ENCODE data around the gene NAV2.

The NAV2 gene

DNA sequence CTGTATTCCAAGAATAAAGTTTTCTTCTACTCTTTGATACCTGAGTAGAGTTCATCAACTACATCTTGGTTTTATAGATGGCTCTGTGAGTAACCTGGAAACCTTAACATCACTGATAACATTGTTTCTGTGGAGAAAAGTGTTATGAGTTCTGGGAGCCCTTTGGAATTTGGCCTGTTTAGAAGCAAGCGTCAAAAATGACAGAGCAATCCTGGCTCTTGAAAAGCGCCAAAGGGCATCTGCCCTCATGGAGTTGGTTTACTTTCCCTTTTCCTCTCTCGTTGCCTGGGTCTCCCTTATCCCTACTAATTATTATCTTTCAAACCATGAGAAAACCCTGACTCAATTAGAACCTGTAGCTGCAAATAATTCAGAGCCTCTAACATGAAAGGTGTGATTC lies 307.6 kb downstream of the NAV2 start:
- no peak for DNase-seq
- in situ Hi-C loops (cut with HindIII; ENCODE audit: low pct_ligation_motif_present, low pct_unique_long_range_greater_than_20kb, low sequenced_read_pairs) = no loop called here

DNA sequence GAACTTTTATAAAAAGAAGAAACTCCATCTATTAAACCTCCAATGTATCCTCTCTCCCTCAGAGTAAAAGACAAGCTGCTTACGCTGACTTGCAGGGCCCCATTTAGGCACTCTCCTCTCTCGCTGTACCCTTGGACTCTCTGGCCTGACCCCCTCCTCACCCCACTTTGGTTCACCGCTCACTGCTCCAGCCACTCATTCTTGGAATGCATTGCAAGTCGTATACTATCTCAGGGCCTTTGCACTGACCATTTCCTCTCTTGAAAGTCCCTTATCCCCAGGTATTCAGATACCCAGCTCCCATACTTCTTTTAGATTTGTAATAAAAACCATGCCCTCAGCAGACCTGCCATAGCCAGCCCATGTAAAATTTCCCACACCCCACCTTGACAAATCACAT lies 308.1 kb downstream of the NAV2 start:
- no peak for DNase-seq
- in situ Hi-C loops (cut with HindIII; ENCODE audit: low pct_ligation_motif_present, low pct_unique_long_range_greater_than_20kb, low sequenced_read_pairs) = no loop called here

DNA sequence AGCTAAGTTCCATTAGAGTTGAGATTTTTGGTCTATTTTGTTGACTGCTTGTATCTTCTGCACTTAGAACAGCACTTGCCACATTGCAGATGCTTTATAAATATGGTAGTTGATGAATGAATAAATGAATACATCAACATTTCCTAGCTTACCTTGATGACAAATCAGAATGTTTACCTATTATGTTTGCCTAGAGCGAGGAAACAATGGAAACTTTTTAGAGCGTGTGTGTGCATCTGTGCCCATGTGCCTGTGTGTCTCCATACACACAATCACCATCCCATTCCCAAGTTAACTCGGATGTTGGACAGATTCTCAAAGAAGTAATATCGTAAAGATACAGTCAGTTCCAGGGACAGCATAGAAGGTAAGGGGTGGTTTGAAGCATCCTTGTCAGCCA lies 308.6 kb downstream of the NAV2 start:
- no peak for DNase-seq
- in situ Hi-C loops (cut with HindIII; ENCODE audit: low pct_ligation_motif_present, low pct_unique_long_range_greater_than_20kb, low sequenced_read_pairs) = no loop called here

GRCh38 chr11:20021771-20022362 lies 309.2 kb downstream of the NAV2 start:
- in situ Hi-C loops (cut with HindIII; ENCODE audit: low pct_ligation_motif_present, low pct_unique_long_range_greater_than_20kb, low sequenced_read_pairs) = no loop called here
- no peak for DNase-seq

- in situ Hi-C loops (cut with HindIII; ENCODE audit: low pct_ligation_motif_present, low pct_unique_long_range_greater_than_20kb, low sequenced_read_pairs) = no loop called here
- DNase-seq = no peak
These were observed 309.9 kb downstream of the NAV2 start for GRCh38 chr11:20022363-20023081.

DNA sequence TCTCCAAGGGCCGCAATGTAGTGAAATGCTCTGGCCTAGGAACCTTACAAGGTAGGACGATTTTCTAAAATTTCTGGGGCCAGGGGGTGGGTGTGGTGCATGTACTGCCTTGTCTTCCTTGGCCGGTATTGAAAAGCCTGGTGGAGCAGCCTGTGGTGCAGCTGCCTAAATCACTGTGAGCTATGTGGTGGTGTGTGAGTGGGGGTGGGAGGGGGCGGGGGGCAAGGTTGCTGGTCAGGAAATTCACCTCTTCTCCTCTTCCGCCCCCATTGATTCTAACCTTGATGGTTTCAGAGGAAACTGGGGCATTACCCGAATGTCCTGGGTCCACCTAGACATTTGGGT lies 310.4 kb downstream of the NAV2 start:
- DNase-seq = no peak
- in situ Hi-C loops (cut with HindIII; ENCODE audit: low pct_ligation_motif_present, low pct_unique_long_range_greater_than_20kb, low sequenced_read_pairs) = no loop called here

DNA sequence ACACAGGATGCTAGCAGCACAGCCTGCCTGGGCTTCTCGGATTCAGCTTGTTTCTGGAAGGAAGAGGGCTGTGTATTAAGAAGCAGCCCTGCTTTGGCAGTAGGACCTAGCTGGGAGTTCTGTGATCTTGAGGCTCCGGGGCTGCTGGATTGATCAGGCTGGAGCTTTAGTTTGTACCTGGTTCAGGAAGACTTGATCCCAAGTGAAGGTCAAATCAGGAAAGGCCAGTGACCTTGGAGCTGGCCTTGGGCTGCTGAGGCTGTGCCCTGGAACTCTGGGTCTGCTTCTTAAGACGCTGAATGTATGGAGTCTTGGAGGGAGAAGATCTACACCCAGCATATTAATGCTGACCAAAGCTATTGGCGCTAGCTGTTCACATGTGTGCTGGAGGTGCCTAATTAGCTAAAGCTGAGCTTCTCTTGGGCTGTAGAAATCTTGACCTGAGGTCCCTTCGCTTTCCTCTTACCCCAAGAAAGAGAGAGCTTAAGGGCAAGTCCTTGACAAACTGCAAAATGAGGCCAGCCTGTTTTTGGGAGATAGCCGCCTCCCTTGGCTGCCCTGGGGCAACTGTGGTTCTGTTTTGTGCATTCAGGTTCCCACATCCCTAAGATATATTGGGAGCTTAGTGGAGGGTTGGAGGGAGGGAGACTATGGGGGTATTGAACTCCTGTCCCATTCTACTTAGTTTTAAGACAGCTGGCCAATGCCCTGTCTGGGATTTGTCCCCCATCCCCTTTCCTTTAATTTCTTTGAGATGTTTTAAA lies 311.7 kb downstream of the NAV2 start:
- no peak for DNase-seq
- in situ Hi-C loops (cut with HindIII; ENCODE audit: low pct_ligation_motif_present, low pct_unique_long_range_greater_than_20kb, low sequenced_read_pairs) = no loop called here

GRCh38 chr11:20025332-20025840 lies 312.7 kb downstream of the NAV2 start:
- no peak for DNase-seq
- in situ Hi-C loops (cut with HindIII; ENCODE audit: low pct_ligation_motif_present, low pct_unique_long_range_greater_than_20kb, low sequenced_read_pairs) = no loop called here

DNA sequence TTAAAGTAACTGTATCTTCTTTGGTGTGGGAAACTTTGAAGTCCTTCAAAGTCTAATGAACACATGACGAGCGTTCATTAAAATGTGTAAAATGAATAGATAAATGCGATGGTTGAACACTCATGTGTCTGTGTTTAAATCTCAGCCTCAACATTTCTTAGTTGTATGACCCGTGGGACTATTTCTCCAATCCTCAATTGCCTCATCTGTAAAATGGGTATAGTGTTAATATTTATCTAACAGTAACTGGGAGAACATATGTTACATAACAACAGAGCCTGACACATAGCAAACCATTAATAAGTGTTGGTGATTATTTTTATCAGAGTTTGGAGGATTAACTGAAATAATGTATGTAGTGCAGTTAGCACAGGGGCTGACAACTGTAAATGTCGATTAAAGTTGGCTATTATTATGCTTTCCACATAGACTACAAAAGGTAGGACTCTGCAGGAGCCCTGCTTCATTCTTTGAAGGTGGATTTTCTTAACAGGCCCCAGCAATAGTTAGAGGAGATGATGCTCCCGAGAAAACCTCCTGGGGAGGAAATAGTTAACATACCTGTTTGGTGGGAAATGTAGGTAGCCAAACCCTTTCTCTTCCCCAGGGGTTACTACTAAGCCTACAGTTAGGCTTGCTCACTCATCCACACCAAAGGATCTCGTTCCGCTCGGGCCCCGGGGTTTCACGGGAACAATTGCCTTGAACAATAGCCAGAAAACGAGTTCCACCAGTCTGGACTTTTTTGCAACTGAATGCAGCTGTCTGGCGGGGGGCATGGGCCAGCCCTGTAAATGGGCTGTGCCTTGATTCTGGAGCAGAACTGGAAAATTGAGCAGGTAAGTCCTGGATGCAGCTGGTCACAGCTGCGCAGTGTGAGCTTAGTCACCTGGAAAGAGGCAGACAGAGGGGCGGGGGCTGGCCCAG lies 314.3 kb downstream of the NAV2 start:
- no peak for DNase-seq

DNA sequence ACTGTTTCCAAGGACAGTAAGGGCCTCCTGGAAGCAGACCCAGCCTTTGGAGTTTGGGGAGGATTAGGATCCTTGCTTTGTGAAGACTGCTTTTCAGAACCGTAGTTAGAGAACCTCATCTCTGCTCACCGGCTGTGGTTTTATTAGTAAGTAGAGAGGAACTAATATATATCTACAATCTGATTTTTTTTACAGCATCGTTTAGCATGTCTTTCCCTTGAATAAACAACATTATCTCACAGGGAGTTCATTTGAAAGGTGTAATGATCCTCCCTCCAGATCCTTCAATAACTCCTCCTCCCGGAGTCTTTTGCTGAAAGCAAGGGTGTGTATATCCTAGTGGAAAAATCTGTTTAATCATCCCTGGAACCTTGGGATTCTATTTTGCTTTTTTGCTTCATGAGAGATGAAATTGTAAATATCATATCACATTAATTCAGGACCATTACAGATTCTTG lies 314.9 kb downstream of the NAV2 start:
- no peak for DNase-seq
- in situ Hi-C loops (cut with HindIII; ENCODE audit: low pct_ligation_motif_present, low pct_unique_long_range_greater_than_20kb, low sequenced_read_pairs) = no loop called here

More for the DNA sequence above, 314.3 kb downstream of the NAV2 start:
- in situ Hi-C loops (cut with HindIII; ENCODE audit: low pct_ligation_motif_present, low pct_unique_long_range_greater_than_20kb, low sequenced_read_pairs) = no loop called here

DNA sequence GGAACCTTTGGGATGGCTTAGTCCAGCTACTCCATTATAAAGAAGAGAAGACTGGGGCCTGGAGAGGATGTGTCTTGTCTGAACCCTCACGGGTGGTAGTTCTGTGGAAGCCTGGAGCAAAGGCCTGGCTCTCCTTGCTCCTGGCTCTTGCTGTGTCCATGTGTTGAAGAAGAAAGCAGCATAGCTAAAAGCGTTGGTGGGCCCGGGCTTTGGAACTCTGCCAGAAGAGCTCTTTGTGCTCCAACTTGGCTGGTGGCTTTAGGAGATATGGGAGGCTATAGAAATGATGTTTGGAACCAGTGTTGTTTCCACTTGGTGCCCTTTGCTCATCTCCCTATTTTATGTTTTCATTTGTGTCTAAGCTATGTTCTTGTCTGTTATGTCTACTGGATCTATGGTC lies 316.6 kb downstream of the NAV2 start:
- in situ Hi-C loops (cut with HindIII; ENCODE audit: low pct_ligation_motif_present, low pct_unique_long_range_greater_than_20kb, low sequenced_read_pairs) = no loop called here
- no peak for DNase-seq

- no peak for DNase-seq
- in situ Hi-C loops (cut with HindIII; ENCODE audit: low pct_ligation_motif_present, low pct_unique_long_range_greater_than_20kb, low sequenced_read_pairs) = no loop called here
These were observed 317.8 kb downstream of the NAV2 start for GRCh38 chr11:20030472-20030871.

DNA sequence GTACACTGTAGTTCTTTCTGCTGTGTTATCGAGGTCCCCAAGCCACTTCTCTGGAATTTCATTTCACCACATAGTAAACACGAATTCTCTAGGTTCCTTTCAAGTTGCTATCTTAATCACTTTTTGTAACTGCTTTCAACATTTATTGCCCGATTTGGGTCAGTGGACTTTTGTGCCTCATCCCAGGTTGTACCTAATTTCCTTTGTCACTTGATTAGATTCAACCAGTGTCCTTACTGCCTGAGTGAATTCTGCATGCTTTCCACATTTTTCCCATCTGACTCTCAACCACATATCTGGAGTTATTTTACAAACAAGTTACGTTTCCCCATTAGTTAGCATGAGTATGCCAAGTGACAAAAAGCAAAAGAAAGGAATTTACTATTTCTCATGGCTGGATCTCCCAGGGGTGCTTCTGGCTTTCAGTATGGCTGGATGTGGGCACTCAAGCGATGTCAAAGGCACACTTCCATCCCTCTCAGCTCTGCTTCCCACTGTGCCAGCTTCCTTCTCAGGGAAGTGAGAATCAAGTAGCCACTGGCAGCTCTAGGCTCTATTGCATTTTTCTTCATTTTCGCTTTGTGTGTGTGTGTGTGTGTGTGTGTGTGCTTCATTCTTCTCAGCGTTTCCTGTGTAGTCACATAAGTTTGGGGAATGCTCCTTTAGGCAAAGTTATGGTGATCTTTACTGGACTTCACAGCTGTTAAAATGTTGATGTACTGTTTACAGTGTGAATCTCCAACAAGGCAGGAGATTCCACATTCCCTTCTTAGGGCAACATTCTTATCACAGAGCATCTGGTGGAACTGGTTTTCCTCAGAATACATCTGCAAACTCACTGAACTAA lies 318.7 kb downstream of the NAV2 start:
- DNase-seq = peak; percentile 91
- in situ Hi-C loops (cut with HindIII; ENCODE audit: low pct_ligation_motif_present, low pct_unique_long_range_greater_than_20kb, low sequenced_read_pairs) = no loop called here

DNA sequence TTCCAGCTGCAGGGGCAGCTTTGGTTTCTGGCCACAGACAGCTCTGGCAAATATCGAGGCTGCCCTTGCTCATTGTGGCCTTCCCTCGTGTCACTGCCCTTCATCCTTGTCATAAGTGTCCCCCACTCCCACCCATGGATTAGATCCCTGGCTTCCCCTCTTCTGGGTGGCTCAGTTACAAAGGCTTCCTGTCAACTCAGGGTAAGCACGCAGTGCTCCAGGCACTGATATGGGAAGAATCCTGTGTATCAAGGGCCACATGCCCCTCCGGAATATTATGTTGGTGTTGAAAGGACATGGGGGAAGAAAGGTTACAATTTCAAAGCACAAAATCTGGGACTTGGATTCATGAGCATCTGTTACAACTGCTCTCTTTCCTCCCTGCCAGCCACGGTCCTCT lies 319.5 kb downstream of the NAV2 start:
- in situ Hi-C loops (cut with HindIII; ENCODE audit: low pct_ligation_motif_present, low pct_unique_long_range_greater_than_20kb, low sequenced_read_pairs) = no loop called here

DNA sequence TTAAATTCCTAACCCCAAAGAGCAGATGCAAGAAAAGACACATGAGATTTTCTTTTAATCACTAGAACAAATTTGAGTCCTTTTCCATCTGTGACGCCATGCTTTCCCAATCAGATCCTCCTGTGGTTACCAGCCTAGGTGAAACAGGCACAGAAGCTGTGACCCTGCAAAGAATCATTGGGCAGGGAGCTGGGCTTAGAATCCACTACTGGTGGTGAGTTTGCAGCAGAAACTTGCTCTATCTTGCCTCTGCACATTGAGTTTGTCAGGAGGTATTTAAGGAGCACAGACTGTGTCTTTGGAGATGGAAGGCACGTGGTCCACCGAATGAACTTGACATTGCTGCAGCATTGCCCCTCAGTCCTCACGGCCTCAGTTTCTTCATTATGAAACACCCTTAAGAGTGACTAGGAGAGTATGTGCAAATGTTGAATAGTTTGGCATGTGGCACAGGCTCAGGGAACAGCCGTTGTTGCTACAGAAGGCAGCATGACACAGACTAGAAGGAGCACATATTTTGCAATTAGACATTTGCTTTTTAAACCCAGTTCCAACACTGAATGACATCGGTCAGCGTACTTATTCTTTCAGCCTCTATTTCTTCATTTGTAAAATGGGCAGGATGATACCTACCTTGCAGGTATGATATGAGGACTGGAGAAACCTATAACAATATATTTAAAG lies 320.1 kb downstream of the NAV2 start:
- DNase-seq = no peak
- in situ Hi-C loops (cut with HindIII; ENCODE audit: low pct_ligation_motif_present, low pct_unique_long_range_greater_than_20kb, low sequenced_read_pairs) = no loop called here

More for the DNA sequence above, 319.5 kb downstream of the NAV2 start:
- no peak for DNase-seq

GRCh38 chr11:20033806-20034205 lies 321.2 kb downstream of the NAV2 start:
- in situ Hi-C loops (cut with HindIII; ENCODE audit: low pct_ligation_motif_present, low pct_unique_long_range_greater_than_20kb, low sequenced_read_pairs) = no loop called here
- no peak for DNase-seq

- in situ Hi-C loops (cut with HindIII; ENCODE audit: low pct_ligation_motif_present, low pct_unique_long_range_greater_than_20kb, low sequenced_read_pairs) = no loop called here
- DNase-seq = no peak
These were observed 322.3 kb downstream of the NAV2 start for GRCh38 chr11:20034941-20035340.

Data from ACHN (cell line).